BJ (cell line): Measurements from ENCODE around the gene SLC35A4. TPM values are rescaled to one million over a fixed set of nuclear protein-coding genes. Genes with fewer than 3 reads are reported as not detected.
"Not testable (repeated sequence)": the region's sequence is repeated elsewhere in the genome, so short reads cannot be mapped to it uniquely, and the experiment has no call there.

ENCODE experiments used
- CTCF ChIA-PET: fragments of 350-600 bp; formaldehyde crosslinking; extraction: SDS; loops from one replicate; lab custom pipeline; 2021; ENCODE audit warnings: antibody characterized with exemption, inconsistent platforms; lab: Yijun Ruan, JAX
- POLR2A ChIA-PET: fragments of 300-600 bp; sonication (Branson Sonifier 250); formaldehyde crosslinking; extraction: SDS; loops from one replicate; lab custom pipeline; 2021; ENCODE audit warnings: antibody characterized with exemption; lab: Charles Lee
- DNase-seq: peaks from one replicate; pipeline ENCODE4 v3.0.0-alpha.2; 2011; ENCODE audit warnings: low read depth
- H3K27me3 ChIP-seq: 2 replicates; pipeline ENCODE4 v1.6.0; 2011; ENCODE audit warnings: low read length; ENCODE audit not compliant: control insufficient read depth, insufficient read depth
- H3K36me3 ChIP-seq: 2 replicates; pipeline ENCODE4 v1.5.1; 2011; ENCODE audit warnings: low read length; ENCODE audit not compliant: control insufficient read depth, insufficient read depth
- H3K4me3 ChIP-seq: 2 replicates; pipeline ENCODE4 v1.5.1; 2011; ENCODE audit warnings: low read depth, mild to moderate bottlenecking, control low read depth, low read length
- CTCF ChIP-seq: IDR thresholded peaks from 2 replicates; pipeline ENCODE4 v1.5.1; 2011; ENCODE audit warnings: low read depth, mild to moderate bottlenecking, control low read depth, inconsistent platforms, low read length, moderate library complexity; ENCODE audit not compliant: insufficient read depth
- polyA plus RNA-seq: library from polyadenylated mRNA; depleted of rRNA; stranded (reverse); fragments of >200 nt; gene quantifications from 2 replicates; pipeline ENCODE4 v1.2.3, GENCODE V29; 2011

SLC35A4 gene
- polyA plus RNA-seq, 1 experiment, result 101 TPM

GRCh38 chr5:140573683-140574082, 9.1 kb downstream of the SLC35A4 start:
- Histone ChIP-seq H3K36me3 (peaks cover 2% of the 10 kb centered on the region; the same call in 1 of the 2 replicates), H3K4me3 (no peak overlapping the region), H3K27me3 (no peaks in the 10 kb centered on the region)
- no peak for TF ChIP-seq CTCF
- CTCF ChIA-PET, result interaction anchor here (1.6 to 1.9 kb wide), 2 partner anchors 9 to 68 kb away, joined by 3 to 4 read pairs; partner anchors contain the start of genes APBB3 and SLC35A4
- POLR2A ChIA-PET, result no interaction called here
- no peak for DNase-seq

- CTCF ChIA-PET, result interaction anchor here (1.6 to 1.9 kb wide), 2 partner anchors 10 to 67 kb away, joined by 3 to 4 read pairs; partner anchors contain the start of genes APBB3 and SLC35A4
- POLR2A ChIA-PET, result interaction anchor here (0.6 kb wide), 1 partner anchor 10 kb away, joined by 4 read pairs; the partner anchor contains the start of gene APBB3
- no peak overlapping the region for H3K4me3 ChIP-seq
- no peak for DNase-seq
- no peak for TF ChIP-seq CTCF
- H3K27me3 ChIP-seq, result no peaks in the 10 kb centered on the region
- H3K36me3 ChIP-seq, result peaks cover 2% of the 10 kb centered on the region; the same call in 1 of the 2 replicates
Observed at GRCh38 chr5:140574165-140574564, 9.5 kb downstream of the SLC35A4 start.

- ChIA-PET CTCF (interaction anchor here (1.6 to 2.8 kb wide), 4 partner anchors 11 to 66 kb away, joined by 3 to 10 read pairs (median 6); partner anchors contain the start of genes APBB3, SLC35A4 and TMCO6), POLR2A (no interaction called here)
- Histone ChIP-seq H3K4me3 (no peak overlapping the region), H3K27me3 (peaks cover 1% of the 10 kb centered on the region; the same call in 1 of the 2 replicates), H3K36me3 (peaks cover 2% of the 10 kb centered on the region; the same call in 1 of the 2 replicates)
- no peak for DNase-seq
- TF ChIP-seq CTCF, result peak; percentile 33
Observed at GRCh38 chr5:140575309-140575708, 10.7 kb downstream of the SLC35A4 start.

GRCh38 chr5:140576776-140577201, 12.2 kb downstream of the SLC35A4 start:
- Histone ChIP-seq H3K27me3 (peaks cover 1% of the 10 kb centered on the region; the same call in 1 of the 2 replicates), H3K36me3 (no peaks in the 10 kb centered on the region), H3K4me3 (no peak overlapping the region)
- no peak for TF ChIP-seq CTCF
- ChIA-PET POLR2A (no interaction called here), CTCF (interaction anchor here (0.9 to 2.8 kb wide), 3 partner anchors 47 to 62 kb away, joined by 3 to 8 read pairs (median 3); partner anchors contain the start of gene TMCO6)
- DNase-seq, result no peak

- CTCF ChIA-PET, H3K4me3 ChIP-seq, DNase-seq, H3K27me3 ChIP-seq, H3K36me3 ChIP-seq, POLR2A ChIA-PET: not testable (repeated sequence)
Observed at GRCh38 chr5:140579188-140579747, 14.6 kb downstream of the SLC35A4 start.
